ENCODE results near the gene DGKA. TPM values are rescaled to one million over a fixed set of nuclear protein-coding genes. Genes with fewer than 3 reads are reported as not detected.

Gene DGKA
- total RNA-seq, 2 donors from 2014 or later, result 74.9 to 161 TPM

- Histone ChIP-seq H3K4me1 (replicated peaks) (no peaks in the 10 kb centered on the region), H3K27me3 (replicated peaks; ENCODE audit: insufficient read depth) (no peaks in the 10 kb centered on the region), H3K27ac (no peak overlapping the region), H3K4me3 (no peak overlapping the region), H3K9me3 (no peaks in the 10 kb centered on the region), H3K36me3 (peaks cover 0 to 16% of the 10 kb centered on the region in 2 donors)
- intact Hi-C loops (cut with DNase I), result no loop called here
- DNase-seq (ENCODE audit: low spot score), result peak; percentile 58
- TF ChIP-seq, protein P1, sequence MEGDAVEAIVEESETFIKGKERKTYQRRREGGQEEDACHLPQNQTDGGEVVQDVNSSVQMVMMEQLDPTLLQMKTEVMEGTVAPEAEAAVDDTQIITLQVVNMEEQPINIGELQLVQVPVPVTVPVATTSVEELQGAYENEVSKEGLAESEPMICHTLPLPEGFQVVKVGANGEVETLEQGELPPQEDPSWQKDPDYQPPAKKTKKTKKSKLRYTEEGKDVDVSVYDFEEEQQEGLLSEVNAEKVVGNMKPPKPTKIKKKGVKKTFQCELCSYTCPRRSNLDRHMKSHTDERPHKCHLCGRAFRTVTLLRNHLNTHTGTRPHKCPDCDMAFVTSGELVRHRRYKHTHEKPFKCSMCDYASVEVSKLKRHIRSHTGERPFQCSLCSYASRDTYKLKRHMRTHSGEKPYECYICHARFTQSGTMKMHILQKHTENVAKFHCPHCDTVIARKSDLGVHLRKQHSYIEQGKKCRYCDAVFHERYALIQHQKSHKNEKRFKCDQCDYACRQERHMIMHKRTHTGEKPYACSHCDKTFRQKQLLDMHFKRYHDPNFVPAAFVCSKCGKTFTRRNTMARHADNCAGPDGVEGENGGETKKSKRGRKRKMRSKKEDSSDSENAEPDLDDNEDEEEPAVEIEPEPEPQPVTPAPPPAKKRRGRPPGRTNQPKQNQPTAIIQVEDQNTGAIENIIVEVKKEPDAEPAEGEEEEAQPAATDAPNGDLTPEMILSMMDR (IDR thresholded peaks at IDR 0.05), result peak in 2 of 4 experiments; percentile 40 to 64
- peak; percentile 60 for TF ChIP-seq POLR2AphosphoS5 (IDR thresholded peaks at IDR 0.05)
- TF ChIP-seq POLR2A (IDR thresholded peaks at IDR 0.05), result no peak
- 75% methylated on average over 6 of the region's 6 CpGs for WGBS
Observed at GRCh38 chr12:55955800-55956508, 25.0 kb downstream of the DGKA start.

GRCh38 chr12:55957106-55957859 is 26.3 kb downstream of the DGKA start:
- intact Hi-C loops (cut with DNase I), result no loop called here
- Histone ChIP-seq H3K4me1 (replicated peaks) (no peaks in the 10 kb centered on the region), H3K36me3 (peaks cover 0 to 12% of the 10 kb centered on the region in 2 donors), H3K4me3 (no peak overlapping the region), H3K27me3 (replicated peaks; ENCODE audit: insufficient read depth) (no peaks in the 10 kb centered on the region), H3K9me3 (no peaks in the 10 kb centered on the region), H3K27ac (no peak overlapping the region)
- WGBS, result 56% methylated on average over 4 of the region's 5 CpGs
- DNase-seq (ENCODE audit: low spot score), result no peak
- TF ChIP-seq POLR2AphosphoS5 (IDR thresholded peaks at IDR 0.05) (no peak), POLR2A (IDR thresholded peaks at IDR 0.05) (no peak)
- TF ChIP-seq, protein P1 (IDR thresholded peaks at IDR 0.05), result no peak

DNA sequence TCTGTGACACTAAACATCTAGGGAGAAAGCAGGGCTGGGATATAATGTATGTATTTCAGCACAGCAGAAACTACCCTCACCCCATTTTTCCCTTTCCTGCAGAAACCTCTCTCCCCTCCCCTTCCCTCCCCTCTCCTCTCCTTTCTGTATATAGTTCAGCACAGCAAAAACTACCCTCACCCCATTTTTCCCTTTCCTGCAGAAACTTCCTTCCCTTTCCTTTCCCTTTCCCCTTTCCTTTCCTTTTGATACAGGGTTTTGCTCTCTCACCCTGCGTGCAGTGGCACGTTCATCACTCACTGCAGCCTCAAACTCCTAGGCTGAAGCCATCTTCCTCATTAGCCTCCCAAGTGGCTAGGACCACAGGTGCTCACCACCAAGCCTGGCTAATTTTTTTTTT is 32.8 kb downstream of the DGKA start:
- no peaks in the 10 kb centered on the region for H3K4me1 ChIP-seq (replicated peaks)
- TF ChIP-seq, protein P1 (IDR thresholded peaks at IDR 0.05), result no peak
- TF ChIP-seq POLR2A (IDR thresholded peaks at IDR 0.05), result no peak
- TF ChIP-seq POLR2AphosphoS5 (IDR thresholded peaks at IDR 0.05), result no peak
- intact Hi-C loops (cut with DNase I), result no loop called here
- 84% methylated on average over 2 of the region's 2 CpGs for WGBS
- H3K36me3 ChIP-seq, result no peaks in the 10 kb centered on the region
- no peaks in the 10 kb centered on the region for H3K27me3 ChIP-seq (replicated peaks; ENCODE audit: insufficient read depth)
- H3K4me3 ChIP-seq, result no peak overlapping the region
- no peak for DNase-seq (ENCODE audit: low spot score)
- no peak overlapping the region for H3K27ac ChIP-seq
- H3K9me3 ChIP-seq, result no peaks in the 10 kb centered on the region

DNA sequence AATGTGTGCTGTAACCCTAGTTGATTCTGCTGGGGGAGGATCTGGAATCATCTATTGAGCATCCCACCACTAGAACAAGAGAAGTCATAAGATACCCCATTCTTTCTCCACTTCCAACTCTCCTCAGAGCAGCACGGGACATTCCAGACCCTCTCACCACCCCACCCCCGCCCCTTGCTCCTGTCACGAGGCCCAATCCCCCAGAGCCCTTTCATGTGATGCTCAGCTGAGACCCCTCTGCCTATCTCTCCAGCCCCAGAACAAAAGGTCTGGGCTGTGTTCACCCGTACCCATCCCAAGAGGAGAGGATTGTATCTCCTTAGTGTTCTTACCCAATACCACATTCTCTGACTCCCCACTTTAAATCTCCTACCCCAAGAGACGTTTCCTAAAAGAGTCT is 34.3 kb downstream of the DGKA start:
- no peak overlapping the region for H3K4me3 ChIP-seq
- H3K36me3 ChIP-seq, result no peaks in the 10 kb centered on the region
- H3K4me1 ChIP-seq (replicated peaks), result no peaks in the 10 kb centered on the region
- H3K9me3 ChIP-seq, result no peaks in the 10 kb centered on the region
- WGBS, result 62% methylated on average over 5 of the region's 5 CpGs
- no peak for DNase-seq (ENCODE audit: low spot score)
- H3K27ac ChIP-seq, result no peak overlapping the region
- intact Hi-C loops (cut with DNase I), result no loop called here
- TF ChIP-seq, protein P1 (IDR thresholded peaks at IDR 0.05), result no peak
- TF ChIP-seq POLR2AphosphoS5 (IDR thresholded peaks at IDR 0.05), result no peak
- no peak for TF ChIP-seq POLR2A (IDR thresholded peaks at IDR 0.05)
- no peaks in the 10 kb centered on the region for H3K27me3 ChIP-seq (replicated peaks; ENCODE audit: insufficient read depth)

Measured in prostate gland (tissue), 2 donors.